B cell (primary cell): Measurements from ENCODE around the gene MIF. TPM values are rescaled to one million over a fixed set of nuclear protein-coding genes. Genes with fewer than 3 reads are reported as not detected.
A peak's percentile ranks its signal among the peaks of the same experiment; 100 is the strongest.

Source experiments
- ATAC-seq: fragments of 200-7000 bp; cut with Tn5 transposase; one replicate; pipeline ENCODE4 v1.10.0; 2021; ENCODE audit warnings: low read depth, mild to moderate bottlenecking, moderate number of reproducible peaks, moderate library complexity
- CTCF ChIA-PET: fragments of 350-600 bp; sonication (Branson Sonifier 250); formaldehyde crosslinking; loops from one replicate; lab custom pipeline; 2021; ENCODE audit warnings: antibody characterized with exemption, inconsistent platforms; lab: Charles Lee
- POLR2A ChIA-PET: fragments of 350-600 bp; sonication (Branson Sonifier 250); formaldehyde crosslinking; loops from one replicate; lab custom pipeline; 2021; ENCODE audit warnings: antibody characterized with exemption; lab: Charles Lee
- DNase-seq: peaks from one replicate; pipeline ENCODE4 v3.0.0; 2013
- H2AFZ ChIP-seq: 2 replicates; pipeline ENCODE4 v1.6.1; 2012; ENCODE audit warnings: mild to moderate bottlenecking, low read depth, low read length; ENCODE audit not compliant: insufficient read depth, poor library complexity, severe bottlenecking
- H3K27ac ChIP-seq, 2 donors: 1 replicate in 1 of 2; 2 replicates in 1 of 2; pipeline ENCODE4 v1.5.1; 2012 to 2013; ENCODE audit warnings: low read length in 2 of 2, mild to moderate bottlenecking in 2 of 2, moderate library complexity in 1 of 2
- H3K27me3 ChIP-seq, 4 experiments: fragments of 200-600 bp in 1 of 4; sonication (generic) in 1 of 4; replicated peaks in 1 of 4; 1 replicate in 2 of 4; 2 replicates in 2 of 4; pipeline versions ENCODE4 v1.6.1 to v1.7.0; 2013 to 2016; ENCODE audit warnings: low read length in 3 of 4, mild to moderate bottlenecking in 2 of 4, mixed read lengths in 1 of 4, moderate library complexity in 1 of 4; ENCODE audit not compliant: insufficient read depth in 4 of 4, control insufficient read depth in 3 of 4; ENCODE audit errors: control extremely low read depth in 1 of 4
- H3K36me3 ChIP-seq, 2 experiments: replicated peaks in 1 of 2; 1 replicate in 1 of 2; 2 replicates in 1 of 2; pipeline versions ENCODE4 v1.6.1 to v1.7.1; 2013; ENCODE audit warnings: low read length in 1 of 2; ENCODE audit not compliant: insufficient read depth in 2 of 2, control insufficient read depth in 1 of 2; ENCODE audit errors: control extremely low read depth in 1 of 2, extremely low read depth in 1 of 2
- H3K4me1 ChIP-seq, 2 donors: fragments of 200-600 bp in 1 of 2; sonication (generic) in 1 of 2; 1 replicate in 1 of 2; 2 replicates in 1 of 2; pipeline versions ENCODE4 v1.5.1 to v1.6.1; 2013 to 2017; ENCODE audit warnings: low read length in 2 of 2; ENCODE audit not compliant: control insufficient read depth in 2 of 2, insufficient read depth in 2 of 2
- H3K4me2 ChIP-seq: replicated peaks from 2 replicates; pipeline ENCODE3; 2012; ENCODE audit warnings: mild to moderate bottlenecking, low read depth, low read length; ENCODE audit not compliant: poor library complexity, severe bottlenecking
- H3K4me3 ChIP-seq, 5 experiments: fragments of 200-600 bp in 1 of 5; sonication (generic) in 1 of 5; 1 replicate in 3 of 5; 2 replicates in 2 of 5; pipeline versions ENCODE4 v1.5.1 to v1.7.0; 2011 to 2016; ENCODE audit warnings: low read length in 4 of 5, mild to moderate bottlenecking in 4 of 5, low read depth in 2 of 5, control low read depth in 1 of 5, moderate library complexity in 1 of 5; ENCODE audit not compliant: insufficient read depth in 1 of 5; ENCODE audit errors: control extremely low read depth in 1 of 5, extremely low read depth in 1 of 5
- H3K79me2 ChIP-seq: fragments of 200-600 bp; sonication (generic); one replicate; pipeline ENCODE4 v1.6.0; 2016; ENCODE audit warnings: low read length; ENCODE audit not compliant: control insufficient read depth, insufficient read depth
- H3K9ac ChIP-seq: fragments of 200-600 bp; sonication (generic); 2 replicates; pipeline ENCODE4 v1.6.1; 2017; ENCODE audit warnings: mild to moderate bottlenecking, low read length, moderate library complexity
- H3K9me3 ChIP-seq, 3 donors: one replicate each; pipeline versions ENCODE4 v1.6.1 to v1.7.1; 2013; ENCODE audit warnings: low read length in 2 of 3; ENCODE audit not compliant: control insufficient read depth in 2 of 3, insufficient read depth in 1 of 3; ENCODE audit errors: control extremely low read depth in 1 of 3
- H4K20me1 ChIP-seq: 2 replicates; pipeline ENCODE4 v1.6.0; 2012; ENCODE audit warnings: mild to moderate bottlenecking, low read length; ENCODE audit not compliant: insufficient read depth, control insufficient read depth, poor library complexity, severe bottlenecking
- H3K27ac Mint-ChIP-seq: one replicate; pipeline ENCODE4 v1.8.0; 2021; ENCODE audit warnings: mixed read lengths
- H3K27me3 Mint-ChIP-seq: one replicate; pipeline ENCODE4 v1.8.0; 2021; ENCODE audit warnings: mixed read lengths
- H3K4me1 Mint-ChIP-seq: one replicate; pipeline ENCODE4 v1.8.0; 2021; ENCODE audit warnings: mixed read lengths
- H3K4me3 Mint-ChIP-seq: one replicate; pipeline ENCODE4 v1.8.0; 2021; ENCODE audit warnings: mixed read lengths
- H3K9me3 Mint-ChIP-seq: one replicate; pipeline ENCODE4 v1.8.0; 2022; ENCODE audit warnings: mixed read lengths; ENCODE audit not compliant: insufficient read depth
- EZH2 ChIP-seq: IDR thresholded peaks from 2 replicates; pipeline ENCODE4 v1.6.1; 2012; ENCODE audit warnings: borderline replicate concordance, low read depth, mild to moderate bottlenecking, moderate library complexity, low read length; ENCODE audit not compliant: insufficient read depth, poor library complexity, severe bottlenecking
- WGBS: methylation state at CpG from one replicate; pipeline ENCODE4 v1.1.5; 2013; ENCODE audit warnings: missing lambda C conversion rate; ENCODE audit not compliant: insufficient coverage; 5-methylcytosine and 5-hydroxymethylcytosine counted together
- intact Hi-C: fragments of 100-400 bp; cut with micrococcal nuclease; formaldehyde crosslinking; loops from one replicate; pipeline ENCODE4 v1.10.0; 2022
- polyA plus RNA-seq: library from polyadenylated mRNA; depleted of rRNA; stranded (reverse); fragments of >200 nt; gene quantifications from 2 replicates; pipeline ENCODE4 v1.2.3, GENCODE V29; 2012
- total RNA-seq, 2 donors: library from RNA; stranded (reverse); fragments of 120-200 nt in 1 of 2; gene quantifications; 1 replicate in 1 of 2; 2 replicates in 1 of 2; pipeline versions ENCODE4 v1.2.3 to v1.2.4, GENCODE V29; 2013 to 2022
- TF ChIP-seq, protein P1 (sequence below): fragments of 200-600 bp; IDR thresholded peaks from one replicate; pipeline ENCODE4 v1.8.0; 2022; ENCODE audit warnings: antibody characterized with exemption, mild to moderate bottlenecking

MIF gene
- total and polyA plus RNA-seq, 2 donors (not counting 1 experiment from before 2014, with no cell fraction given): 143 to 272 TPM

DNA sequence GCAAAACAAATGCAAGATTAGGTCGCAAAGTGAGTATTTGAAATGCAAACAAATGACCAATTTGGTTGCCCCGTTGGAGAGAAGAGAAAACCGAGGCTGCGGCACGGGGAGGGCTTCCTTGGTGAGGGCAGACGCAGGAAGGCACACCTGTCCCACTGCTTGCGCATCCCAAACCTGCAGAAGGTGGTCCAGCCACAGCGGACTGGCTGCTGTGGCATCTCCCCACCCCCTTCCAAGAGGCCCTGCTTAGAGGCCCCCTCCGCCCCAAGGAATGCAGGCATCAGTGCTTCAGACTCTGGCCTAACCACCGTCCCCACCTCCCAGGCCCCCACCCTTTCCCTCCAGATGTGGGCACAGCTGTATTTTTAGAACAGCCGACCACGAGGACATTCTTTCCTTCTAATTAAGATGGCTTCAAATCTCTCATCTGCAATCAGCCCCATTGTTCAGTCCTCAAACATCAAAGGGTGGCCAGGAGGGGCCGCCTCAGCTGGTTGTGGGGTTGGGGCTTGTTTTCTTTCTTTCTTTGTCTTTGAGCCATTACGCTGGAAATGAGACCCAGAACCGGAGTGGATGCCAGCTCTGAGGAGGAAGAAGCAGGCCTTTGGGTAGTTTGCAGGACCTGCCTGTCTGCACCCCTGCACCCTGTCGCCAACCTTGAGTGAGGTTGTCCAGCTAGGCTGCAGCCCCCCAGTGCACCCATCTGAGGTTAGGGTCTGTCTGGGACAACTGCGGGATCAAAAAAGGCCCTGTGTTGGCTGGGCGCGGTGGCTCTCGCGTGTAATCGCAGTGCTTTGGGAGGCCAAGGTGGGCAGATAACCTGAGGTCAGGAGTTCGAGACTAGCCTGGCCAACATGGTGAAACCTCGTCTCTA, 46.0 kb upstream of the MIF start:
- no peaks in the 10 kb centered on the region for H4K20me1 ChIP-seq
- 70% methylated on average over 21 of the region's 24 CpGs for WGBS
- intact Hi-C loops: loop anchor here (5.0 to 10.0 kb wide), 3 partner anchors 221 to 703 kb away; partner anchors contain the start of genes RAB36 and RSPH14
- Mint-ChIP-seq H3K9me3 (no peaks in the 10 kb centered on the region), H3K27ac (peak overlapping the region; percentile 74), H3K27me3 (no peaks in the 10 kb centered on the region), H3K4me1 (peaks cover 74% of the 10 kb centered on the region), H3K4me3 (peak overlapping the region; percentile 39)
- H3K36me3 ChIP-seq: no peaks in the 10 kb centered on the region
- peaks cover 47 to 73% of the 10 kb centered on the region in 2 donors for H3K4me1 ChIP-seq
- no peak for TF ChIP-seq EZH2
- TF ChIP-seq, protein P1, sequence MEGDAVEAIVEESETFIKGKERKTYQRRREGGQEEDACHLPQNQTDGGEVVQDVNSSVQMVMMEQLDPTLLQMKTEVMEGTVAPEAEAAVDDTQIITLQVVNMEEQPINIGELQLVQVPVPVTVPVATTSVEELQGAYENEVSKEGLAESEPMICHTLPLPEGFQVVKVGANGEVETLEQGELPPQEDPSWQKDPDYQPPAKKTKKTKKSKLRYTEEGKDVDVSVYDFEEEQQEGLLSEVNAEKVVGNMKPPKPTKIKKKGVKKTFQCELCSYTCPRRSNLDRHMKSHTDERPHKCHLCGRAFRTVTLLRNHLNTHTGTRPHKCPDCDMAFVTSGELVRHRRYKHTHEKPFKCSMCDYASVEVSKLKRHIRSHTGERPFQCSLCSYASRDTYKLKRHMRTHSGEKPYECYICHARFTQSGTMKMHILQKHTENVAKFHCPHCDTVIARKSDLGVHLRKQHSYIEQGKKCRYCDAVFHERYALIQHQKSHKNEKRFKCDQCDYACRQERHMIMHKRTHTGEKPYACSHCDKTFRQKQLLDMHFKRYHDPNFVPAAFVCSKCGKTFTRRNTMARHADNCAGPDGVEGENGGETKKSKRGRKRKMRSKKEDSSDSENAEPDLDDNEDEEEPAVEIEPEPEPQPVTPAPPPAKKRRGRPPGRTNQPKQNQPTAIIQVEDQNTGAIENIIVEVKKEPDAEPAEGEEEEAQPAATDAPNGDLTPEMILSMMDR: no peak
- H3K9me3 ChIP-seq: peaks cover 0 to 5% (median 0%) of the 10 kb centered on the region in 3 donors
- peak overlapping the region in 1 of 5 experiments; percentile 6 for H3K4me3 ChIP-seq
- ATAC-seq (no peak), DNase-seq (no peak)
- ChIA-PET CTCF (interaction anchor here (0.6 to 9.7 kb wide), 18 partner anchors 10 to 307 kb away, joined by 3 to 183 read pairs (median 4); partner anchors contain the start of genes CHCHD10, DERL3, MMP11 and SLC2A11), POLR2A (interaction anchor here (0.7 to 3.1 kb wide), 11 partner anchors 9 to 240 kb away, joined by 3 to 12 read pairs (median 5); partner anchors contain the start of genes DERL3, MMP11, SLC2A11 and SMARCB1)
- peaks cover 10% of the 10 kb centered on the region for H3K79me2 ChIP-seq
- H3K27me3 ChIP-seq: no peaks in the 10 kb centered on the region
- no peak overlapping the region for H3K27ac ChIP-seq
- peak overlapping the region; percentile 22 for H2AFZ ChIP-seq
- H3K9ac ChIP-seq: no peak overlapping the region
- H3K4me2 ChIP-seq: peak overlapping the region; percentile 34
